ENCODE results near the gene FAM117A.
A peak's percentile ranks its signal among the peaks of the same experiment; 100 is the strongest.

Gene FAM117A

DNA sequence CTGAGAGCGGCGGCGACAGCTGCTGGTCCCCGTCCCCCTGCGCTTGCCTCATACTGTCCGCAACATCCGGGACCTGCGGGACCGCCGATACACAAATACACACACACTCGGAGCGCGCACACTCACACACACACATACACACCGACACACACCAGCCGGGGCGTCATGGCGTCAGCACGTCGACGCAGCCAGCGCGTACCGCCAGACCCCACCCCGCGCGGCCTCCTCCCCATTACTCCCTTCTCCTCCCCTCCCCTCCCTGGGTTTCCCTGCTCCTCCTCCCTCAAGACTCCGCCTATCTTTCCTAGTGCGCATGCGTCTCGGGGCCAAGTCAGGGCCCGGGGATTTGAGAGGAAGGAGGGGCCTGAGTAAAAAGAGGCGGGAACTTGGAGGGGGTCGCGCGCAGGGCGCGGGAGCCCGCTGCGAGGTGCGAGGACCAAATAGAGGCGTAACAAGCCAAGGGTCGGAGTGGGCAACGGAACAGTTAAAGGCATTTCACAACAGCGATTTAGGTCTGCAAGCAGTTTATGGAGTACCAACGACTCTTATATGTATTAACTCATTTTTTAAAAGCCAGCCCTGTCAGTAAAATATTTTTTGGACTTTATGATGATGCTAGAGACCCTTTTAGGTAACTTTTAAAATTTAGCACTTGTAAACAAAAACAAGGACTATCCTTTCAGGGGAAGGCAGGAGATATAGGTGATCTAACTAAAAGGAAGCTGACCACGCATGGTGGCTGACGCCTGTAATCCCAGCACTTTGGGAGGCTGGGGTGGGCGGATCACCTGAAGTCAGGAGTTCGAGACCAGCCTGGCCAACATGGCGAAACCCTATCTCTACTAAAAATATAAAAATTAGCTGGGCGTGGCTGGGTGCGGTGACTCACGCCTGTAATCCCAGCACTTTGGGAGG lies 85.7 kb downstream of the FAM117A start, which contains the start of gene SPOP (continued):
- TF ChIP-seq, protein P1, sequence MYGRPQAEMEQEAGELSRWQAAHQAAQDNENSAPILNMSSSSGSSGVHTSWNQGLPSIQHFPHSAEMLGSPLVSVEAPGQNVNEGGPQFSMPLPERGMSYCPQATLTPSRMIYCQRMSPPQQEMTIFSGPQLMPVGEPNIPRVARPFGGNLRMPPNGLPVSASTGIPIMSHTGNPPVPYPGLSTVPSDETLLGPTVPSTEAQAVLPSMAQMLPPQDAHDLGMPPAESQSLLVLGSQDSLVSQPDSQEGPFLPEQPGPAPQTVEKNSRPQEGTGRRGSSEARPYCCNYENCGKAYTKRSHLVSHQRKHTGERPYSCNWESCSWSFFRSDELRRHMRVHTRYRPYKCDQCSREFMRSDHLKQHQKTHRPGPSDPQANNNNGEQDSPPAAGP (tag by site-specific recombination; IDR thresholded peaks at IDR 0.05), result peak; percentile 93
- TF ChIP-seq ZSCAN23 (tag by site-specific recombination; IDR thresholded peaks at IDR 0.05) (peak; percentile 76; the same call in 1 of the 2 replicates), ZNF24 (tag by site-specific recombination; IDR thresholded peaks at IDR 0.05) (peak; percentile 77; the same call in 1 of the 2 replicates), ZBTB21 (tag by site-specific recombination; IDR thresholded peaks at IDR 0.05) (peak; percentile 95), ZNF248 (tag by site-specific recombination; IDR thresholded peaks at IDR 0.05) (0 out of 2 replicates have a peak, but pooled peaks have one; percentile 29), GLIS2 (tag by site-specific recombination; IDR thresholded peaks at IDR 0.05) (peak; percentile 97), ZNF10 (tag by site-specific recombination; IDR thresholded peaks at IDR 0.05) (no peak), ZNF549 (tag by site-specific recombination; IDR thresholded peaks at IDR 0.05) (no peak), ZNF596 (tag by site-specific recombination; IDR thresholded peaks at IDR 0.05) (no peak), FEZF1 (tag by site-specific recombination; IDR thresholded peaks at IDR 0.05) (no peak), ZNF394 (tag by site-specific recombination; IDR thresholded peaks at IDR 0.05; ENCODE audit: borderline replicate concordance) (peak; percentile 66; the same call in 1 of the 2 replicates), SCRT2 (tag by site-specific recombination; IDR thresholded peaks at IDR 0.05) (no peak), ZNF184 (tag by site-specific recombination; IDR thresholded peaks at IDR 0.05) (peak; percentile 60; the same call in 1 of the 2 replicates), ZNF544 (tag by site-specific recombination; IDR thresholded peaks at IDR 0.05) (no peak), ZNF664 (tag by site-specific recombination; IDR thresholded peaks at IDR 0.05) (0 out of 2 replicates have a peak, but pooled peaks have one; percentile 10), ZNF37A (tag by site-specific recombination; IDR thresholded peaks at IDR 0.05) (no peak), ZIC2 (tag by site-specific recombination; IDR thresholded peaks at IDR 0.05) (peak; percentile 64; the same call in 1 of the 2 replicates), ZNF707 (tag by site-specific recombination; IDR thresholded peaks at IDR 0.05) (0 out of 2 replicates have a peak, but pooled peaks have one; percentile 15), KLF8 (tag by site-specific recombination; IDR thresholded peaks at IDR 0.05) (peak; percentile 98), BCL11A (tag by site-specific recombination; IDR thresholded peaks at IDR 0.05; ENCODE audit: low read depth) (no peak), ZNF530 (tag by site-specific recombination; IDR thresholded peaks at IDR 0.05; ENCODE audit: low read depth) (no peak), GFI1B (tag by site-specific recombination; IDR thresholded peaks at IDR 0.05) (no peak; the same call in 1 of the 2 replicates), SALL2 (tag by site-specific recombination; IDR thresholded peaks at IDR 0.05; ENCODE audit: borderline replicate concordance) (no peak), ZNF239 (tag by site-specific recombination; IDR thresholded peaks at IDR 0.05) (peak; percentile 58; the same call in 1 of the 2 replicates)
- TF ChIP-seq, protein P2, sequence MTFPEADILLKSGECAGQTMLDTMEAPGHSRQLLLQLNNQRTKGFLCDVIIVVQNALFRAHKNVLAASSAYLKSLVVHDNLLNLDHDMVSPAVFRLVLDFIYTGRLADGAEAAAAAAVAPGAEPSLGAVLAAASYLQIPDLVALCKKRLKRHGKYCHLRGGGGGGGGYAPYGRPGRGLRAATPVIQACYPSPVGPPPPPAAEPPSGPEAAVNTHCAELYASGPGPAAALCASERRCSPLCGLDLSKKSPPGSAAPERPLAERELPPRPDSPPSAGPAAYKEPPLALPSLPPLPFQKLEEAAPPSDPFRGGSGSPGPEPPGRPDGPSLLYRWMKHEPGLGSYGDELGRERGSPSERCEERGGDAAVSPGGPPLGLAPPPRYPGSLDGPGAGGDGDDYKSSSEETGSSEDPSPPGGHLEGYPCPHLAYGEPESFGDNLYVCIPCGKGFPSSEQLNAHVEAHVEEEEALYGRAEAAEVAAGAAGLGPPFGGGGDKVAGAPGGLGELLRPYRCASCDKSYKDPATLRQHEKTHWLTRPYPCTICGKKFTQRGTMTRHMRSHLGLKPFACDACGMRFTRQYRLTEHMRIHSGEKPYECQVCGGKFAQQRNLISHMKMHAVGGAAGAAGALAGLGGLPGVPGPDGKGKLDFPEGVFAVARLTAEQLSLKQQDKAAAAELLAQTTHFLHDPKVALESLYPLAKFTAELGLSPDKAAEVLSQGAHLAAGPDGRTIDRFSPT (tag by site-specific recombination; IDR thresholded peaks at IDR 0.05), result no peak
- TF ChIP-seq, protein P3, sequence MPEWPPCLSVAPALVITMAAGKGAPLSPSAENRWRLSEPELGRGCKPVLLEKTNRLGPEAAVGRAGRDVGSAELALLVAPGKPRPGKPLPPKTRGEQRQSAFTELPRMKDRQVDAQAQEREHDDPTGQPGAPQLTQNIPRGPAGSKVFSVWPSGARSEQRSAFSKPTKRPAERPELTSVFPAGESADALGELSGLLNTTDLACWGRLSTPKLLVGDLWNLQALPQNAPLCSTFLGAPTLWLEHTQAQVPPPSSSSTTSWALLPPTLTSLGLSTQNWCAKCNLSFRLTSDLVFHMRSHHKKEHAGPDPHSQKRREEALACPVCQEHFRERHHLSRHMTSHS (tag by site-specific recombination; IDR thresholded peaks at IDR 0.05), result no peak
- TF ChIP-seq, protein P4, sequence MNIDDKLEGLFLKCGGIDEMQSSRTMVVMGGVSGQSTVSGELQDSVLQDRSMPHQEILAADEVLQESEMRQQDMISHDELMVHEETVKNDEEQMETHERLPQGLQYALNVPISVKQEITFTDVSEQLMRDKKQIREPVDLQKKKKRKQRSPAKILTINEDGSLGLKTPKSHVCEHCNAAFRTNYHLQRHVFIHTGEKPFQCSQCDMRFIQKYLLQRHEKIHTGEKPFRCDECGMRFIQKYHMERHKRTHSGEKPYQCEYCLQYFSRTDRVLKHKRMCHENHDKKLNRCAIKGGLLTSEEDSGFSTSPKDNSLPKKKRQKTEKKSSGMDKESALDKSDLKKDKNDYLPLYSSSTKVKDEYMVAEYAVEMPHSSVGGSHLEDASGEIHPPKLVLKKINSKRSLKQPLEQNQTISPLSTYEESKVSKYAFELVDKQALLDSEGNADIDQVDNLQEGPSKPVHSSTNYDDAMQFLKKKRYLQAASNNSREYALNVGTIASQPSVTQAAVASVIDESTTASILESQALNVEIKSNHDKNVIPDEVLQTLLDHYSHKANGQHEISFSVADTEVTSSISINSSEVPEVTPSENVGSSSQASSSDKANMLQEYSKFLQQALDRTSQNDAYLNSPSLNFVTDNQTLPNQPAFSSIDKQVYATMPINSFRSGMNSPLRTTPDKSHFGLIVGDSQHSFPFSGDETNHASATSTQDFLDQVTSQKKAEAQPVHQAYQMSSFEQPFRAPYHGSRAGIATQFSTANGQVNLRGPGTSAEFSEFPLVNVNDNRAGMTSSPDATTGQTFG (tag by site-specific recombination; IDR thresholded peaks at IDR 0.05; ENCODE audit: borderline replicate concordance), result peak; percentile 67; the same call in 1 of the 2 replicates
- TF ChIP-seq, protein P5, sequence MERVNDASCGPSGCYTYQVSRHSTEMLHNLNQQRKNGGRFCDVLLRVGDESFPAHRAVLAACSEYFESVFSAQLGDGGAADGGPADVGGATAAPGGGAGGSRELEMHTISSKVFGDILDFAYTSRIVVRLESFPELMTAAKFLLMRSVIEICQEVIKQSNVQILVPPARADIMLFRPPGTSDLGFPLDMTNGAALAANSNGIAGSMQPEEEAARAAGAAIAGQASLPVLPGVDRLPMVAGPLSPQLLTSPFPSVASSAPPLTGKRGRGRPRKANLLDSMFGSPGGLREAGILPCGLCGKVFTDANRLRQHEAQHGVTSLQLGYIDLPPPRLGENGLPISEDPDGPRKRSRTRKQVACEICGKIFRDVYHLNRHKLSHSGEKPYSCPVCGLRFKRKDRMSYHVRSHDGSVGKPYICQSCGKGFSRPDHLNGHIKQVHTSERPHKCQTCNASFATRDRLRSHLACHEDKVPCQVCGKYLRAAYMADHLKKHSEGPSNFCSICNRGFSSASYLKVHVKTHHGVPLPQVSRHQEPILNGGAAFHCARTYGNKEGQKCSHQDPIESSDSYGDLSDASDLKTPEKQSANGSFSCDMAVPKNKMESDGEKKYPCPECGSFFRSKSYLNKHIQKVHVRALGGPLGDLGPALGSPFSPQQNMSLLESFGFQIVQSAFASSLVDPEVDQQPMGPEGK (tag by site-specific recombination; IDR thresholded peaks at IDR 0.05), result peak; percentile 98
- TF ChIP-seq, protein P6, sequence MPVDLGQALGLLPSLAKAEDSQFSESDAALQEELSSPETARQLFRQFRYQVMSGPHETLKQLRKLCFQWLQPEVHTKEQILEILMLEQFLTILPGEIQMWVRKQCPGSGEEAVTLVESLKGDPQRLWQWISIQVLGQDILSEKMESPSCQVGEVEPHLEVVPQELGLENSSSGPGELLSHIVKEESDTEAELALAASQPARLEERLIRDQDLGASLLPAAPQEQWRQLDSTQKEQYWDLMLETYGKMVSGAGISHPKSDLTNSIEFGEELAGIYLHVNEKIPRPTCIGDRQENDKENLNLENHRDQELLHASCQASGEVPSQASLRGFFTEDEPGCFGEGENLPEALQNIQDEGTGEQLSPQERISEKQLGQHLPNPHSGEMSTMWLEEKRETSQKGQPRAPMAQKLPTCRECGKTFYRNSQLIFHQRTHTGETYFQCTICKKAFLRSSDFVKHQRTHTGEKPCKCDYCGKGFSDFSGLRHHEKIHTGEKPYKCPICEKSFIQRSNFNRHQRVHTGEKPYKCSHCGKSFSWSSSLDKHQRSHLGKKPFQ (tag by site-specific recombination; IDR thresholded peaks at IDR 0.05), result peak; percentile 100
